Tibial artery (tissue), 4 donors: ENCODE data around the gene AGFG2.

Experiments
- DNase-seq, 2 donors: peaks; one replicate each; pipeline ENCODE4 v3.0.0-alpha.2; 2019
- H3K27ac ChIP-seq, 2 donors: fragments of 200-600 bp; sonication (generic) in 1 of 2; 1 replicate in 1 of 2; 2 replicates in 1 of 2; pipeline ENCODE4 v1.5.1; 2018 to 2019; ENCODE audit warnings: mild to moderate bottlenecking in 1 of 2
- H3K27me3 ChIP-seq, 2 donors: fragments of 200-600 bp; sonication (generic) in 1 of 2; one replicate each; pipeline versions ENCODE4 v1.5.1 to v1.6.0; 2016 to 2019
- H3K36me3 ChIP-seq, 3 donors: fragments of 200-600 bp; sonication (generic) in 2 of 3; one replicate each; pipeline ENCODE4 v1.5.1; 2016 to 2019; ENCODE audit warnings: mild to moderate bottlenecking in 2 of 3
- H3K4me1 ChIP-seq, 4 donors: fragments of 200-600 bp; sonication (generic) in 2 of 4; 1 replicate in 3 of 4; 2 replicates in 1 of 4; pipeline ENCODE4 v1.5.1; 2016 to 2019
- H3K4me3 ChIP-seq, 2 donors: fragments of 200-600 bp; sonication (generic) in 1 of 2; 1 replicate in 1 of 2; 2 replicates in 1 of 2; pipeline ENCODE4 v1.5.1; 2018 to 2019; ENCODE audit warnings: mild to moderate bottlenecking in 2 of 2
- H3K9me3 ChIP-seq, 3 donors: fragments of 200-600 bp; sonication (generic) in 1 of 3; one replicate each; pipeline ENCODE4 v1.5.1; 2016 to 2019
- CTCF ChIP-seq, 2 experiments: fragments of 200-600 bp in 1 of 2; fragments of 450-650 bp in 1 of 2; IDR thresholded peaks; one replicate each; pipeline ENCODE4 v1.5.1; 2017 to 2019; ENCODE audit warnings: antibody characterized with exemption in 2 of 2, mild to moderate bottlenecking in 1 of 2, moderate library complexity in 1 of 2
- intact Hi-C: fragments of 100-400 bp; cut with DNase I; formaldehyde crosslinking; loops from one replicate; pipeline ENCODE4 v1.15.0; 2023; ENCODE audit warnings: low total_unique reads

AGFG2 gene

GRCh38 chr7:100604976-100605911 lies 66.2 kb downstream of the AGFG2 start:
- Histone ChIP-seq H3K4me3 (peak overlapping the region; percentile 65 to 80), H3K4me1 (peaks cover 0 to 36% (median 25%) of the 10 kb centered on the region in 4 donors), H3K9me3 (no peaks in the 10 kb centered on the region), H3K36me3 (peaks cover 0 to 6% (median 0%) of the 10 kb centered on the region in 3 donors), H3K27ac (peak overlapping the region; percentile 77 to 91), H3K27me3 (no peaks in the 10 kb centered on the region)
- TF ChIP-seq CTCF (IDR thresholded peaks at IDR 0.05), result no peak
- DNase-seq, result no peak
- intact Hi-C loops, result no loop called here

GRCh38 chr7:100606313-100606712 lies 67.3 kb downstream of the AGFG2 start:
- Histone ChIP-seq H3K4me3 (no peak overlapping the region), H3K27ac (no peak overlapping the region), H3K4me1 (peaks cover 0 to 36% (median 26%) of the 10 kb centered on the region in 4 donors), H3K9me3 (no peaks in the 10 kb centered on the region), H3K27me3 (no peaks in the 10 kb centered on the region), H3K36me3 (peaks cover 0 to 6% (median 0%) of the 10 kb centered on the region in 3 donors)
- no peak for TF ChIP-seq CTCF (IDR thresholded peaks at IDR 0.05)
- intact Hi-C loops, result no loop called here
- no peak for DNase-seq

GRCh38 chr7:100607111-100607510 lies 68.1 kb downstream of the AGFG2 start:
- Histone ChIP-seq H3K27me3 (no peaks in the 10 kb centered on the region), H3K27ac (no peak overlapping the region), H3K4me1 (peaks cover 0 to 28% (median 22%) of the 10 kb centered on the region in 4 donors), H3K9me3 (no peaks in the 10 kb centered on the region), H3K4me3 (no peak overlapping the region), H3K36me3 (peaks cover 0 to 6% (median 0%) of the 10 kb centered on the region in 3 donors)
- DNase-seq, result no peak
- TF ChIP-seq CTCF (IDR thresholded peaks at IDR 0.05), result no peak
- intact Hi-C loops, result no loop called here

GRCh38 chr7:100609958-100610357 lies 71.0 kb downstream of the AGFG2 start:
- intact Hi-C loops, result no loop called here
- no peak for DNase-seq
- Histone ChIP-seq H3K36me3 (peaks cover 0 to 16% (median 1%) of the 10 kb centered on the region in 3 donors), H3K27ac (no peak overlapping the region), H3K4me3 (no peak overlapping the region), H3K27me3 (no peaks in the 10 kb centered on the region), H3K9me3 (no peaks in the 10 kb centered on the region), H3K4me1 (peaks cover 0 to 20% (median 15%) of the 10 kb centered on the region in 4 donors)
- no peak for TF ChIP-seq CTCF (IDR thresholded peaks at IDR 0.05)

- H3K4me3 ChIP-seq, result peak within 1 kb of the TSS; percentile 81 to 99
- no peaks in the 10 kb centered on the region for H3K27me3 ChIP-seq
- no peaks in the 10 kb centered on the region for H3K9me3 ChIP-seq
- peak in 1 of 2 experiments; percentile 31 for TF ChIP-seq CTCF (IDR thresholded peaks at IDR 0.05)
- peaks cover 0 to 27% (median 5%) of the 10 kb centered on the region in 3 donors for H3K36me3 ChIP-seq
- H3K4me1 ChIP-seq, result peaks cover 0 to 17% (median 13%) of the 10 kb centered on the region in 4 donors
- peak; percentile 99 for DNase-seq
- intact Hi-C loops, result no loop called here
- H3K27ac ChIP-seq, result peak within 1 kb of the TSS; percentile 85 to 91
Measured at GRCh38 chr7:100611983-100612729, 73.2 kb downstream of the AGFG2 start, which contains the start of gene MOSPD3. TSS of gene MOSPD3 (plus strand) at chr7:100612540. CDS start at chr7:100612792, 252 bp downstream.
